ENCODE data around the gene DCTN5. TPM values are rescaled to one million over a fixed set of nuclear protein-coding genes. Genes with fewer than 3 reads are reported as not detected.

DCTN5 gene
- total and polyA plus RNA-seq, 2 of the 13 experiments (the other 11 are each of a cell fraction or from before 2014, with no cell fraction given): 105 to 207 TPM

DNA sequence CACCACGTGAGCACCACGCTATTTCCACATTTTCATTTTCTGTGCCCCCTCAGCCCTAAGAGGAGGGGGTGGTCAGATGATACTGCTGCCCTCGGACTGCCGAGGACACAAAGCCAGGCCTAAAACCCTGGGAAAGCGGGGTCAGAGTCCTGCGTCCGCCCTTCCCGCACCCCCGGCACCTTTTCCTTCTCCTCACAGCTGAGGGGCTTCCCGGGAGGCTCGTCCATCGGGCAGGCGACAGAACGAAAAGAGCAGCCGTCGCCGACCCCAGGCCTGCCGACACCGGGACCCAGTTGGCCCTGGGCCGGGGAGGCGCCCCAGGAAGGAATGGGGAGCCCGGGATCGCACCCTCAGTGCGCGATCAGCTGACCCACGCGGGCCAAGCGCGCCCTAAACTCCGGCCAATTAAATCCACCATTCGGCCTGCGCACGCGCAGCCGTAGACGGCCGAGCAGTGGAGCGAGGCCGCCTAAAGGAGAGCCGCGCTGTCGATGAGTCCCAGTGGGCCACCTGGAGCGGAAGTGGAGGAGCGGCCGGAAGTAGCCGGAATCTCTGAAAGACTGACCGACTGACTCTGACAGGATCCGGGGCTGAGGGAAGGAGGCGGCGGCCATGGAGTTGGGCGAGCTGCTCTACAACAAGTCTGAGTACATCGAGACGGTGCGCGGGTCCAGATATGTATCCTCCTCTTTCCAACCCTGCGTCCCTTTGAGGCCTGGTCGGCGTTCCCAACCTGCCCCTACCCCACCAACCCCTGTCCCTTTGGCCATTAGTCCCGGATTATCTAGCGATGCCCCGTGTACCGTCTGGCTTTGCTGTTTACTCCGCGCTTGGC lies at the start of gene DCTN5, which contains the start of gene PALB2 (continued):
- TF ChIP-seq ATF6 (CRISPR knock-in tag; conservative IDR thresholded peaks at IDR 0.05) (no peak), ZSCAN31 (CRISPR knock-in tag; IDR thresholded peaks at IDR 0.05; ENCODE audit: low read depth) (peak; percentile 91), MTF2 (CRISPR knock-in tag; IDR thresholded peaks at IDR 0.05; ENCODE audit: borderline replicate concordance) (peak; percentile 80; the same call in 1 of the 2 replicates), SNRNP70 (IDR thresholded peaks at IDR 0.05; ENCODE audit: low read depth, low read length) (no peak), ZNF775 (CRISPR knock-in tag; IDR thresholded peaks at IDR 0.05; ENCODE audit: borderline replicate concordance) (peak; percentile 33; the same call in 1 of the 2 replicates), AKNA (CRISPR knock-in tag; IDR thresholded peaks at IDR 0.05; ENCODE audit: borderline replicate concordance) (peak; percentile 95; the same call in 1 of the 2 replicates), NAIF1 (CRISPR knock-in tag; IDR thresholded peaks at IDR 0.05; ENCODE audit: borderline replicate concordance) (no peak; the same call in 1 of the 2 replicates), SSRP1 (CRISPR knock-in tag; IDR thresholded peaks at IDR 0.05) (no peak), REXO4 (CRISPR knock-in tag; IDR thresholded peaks at IDR 0.05; ENCODE audit: borderline replicate concordance) (peak; percentile 73; the same call in 1 of the 2 replicates), ZNF296 (CRISPR knock-in tag; conservative IDR thresholded peaks at IDR 0.05) (peak; percentile 68; the same call in 1 of the 2 replicates), ISX (CRISPR knock-in tag; conservative IDR thresholded peaks at IDR 0.05) (peak; percentile 99), YEATS2 (CRISPR knock-in tag; IDR thresholded peaks at IDR 0.05; ENCODE audit: borderline replicate concordance) (peak; percentile 100)
- TF ChIP-seq, protein P1, sequence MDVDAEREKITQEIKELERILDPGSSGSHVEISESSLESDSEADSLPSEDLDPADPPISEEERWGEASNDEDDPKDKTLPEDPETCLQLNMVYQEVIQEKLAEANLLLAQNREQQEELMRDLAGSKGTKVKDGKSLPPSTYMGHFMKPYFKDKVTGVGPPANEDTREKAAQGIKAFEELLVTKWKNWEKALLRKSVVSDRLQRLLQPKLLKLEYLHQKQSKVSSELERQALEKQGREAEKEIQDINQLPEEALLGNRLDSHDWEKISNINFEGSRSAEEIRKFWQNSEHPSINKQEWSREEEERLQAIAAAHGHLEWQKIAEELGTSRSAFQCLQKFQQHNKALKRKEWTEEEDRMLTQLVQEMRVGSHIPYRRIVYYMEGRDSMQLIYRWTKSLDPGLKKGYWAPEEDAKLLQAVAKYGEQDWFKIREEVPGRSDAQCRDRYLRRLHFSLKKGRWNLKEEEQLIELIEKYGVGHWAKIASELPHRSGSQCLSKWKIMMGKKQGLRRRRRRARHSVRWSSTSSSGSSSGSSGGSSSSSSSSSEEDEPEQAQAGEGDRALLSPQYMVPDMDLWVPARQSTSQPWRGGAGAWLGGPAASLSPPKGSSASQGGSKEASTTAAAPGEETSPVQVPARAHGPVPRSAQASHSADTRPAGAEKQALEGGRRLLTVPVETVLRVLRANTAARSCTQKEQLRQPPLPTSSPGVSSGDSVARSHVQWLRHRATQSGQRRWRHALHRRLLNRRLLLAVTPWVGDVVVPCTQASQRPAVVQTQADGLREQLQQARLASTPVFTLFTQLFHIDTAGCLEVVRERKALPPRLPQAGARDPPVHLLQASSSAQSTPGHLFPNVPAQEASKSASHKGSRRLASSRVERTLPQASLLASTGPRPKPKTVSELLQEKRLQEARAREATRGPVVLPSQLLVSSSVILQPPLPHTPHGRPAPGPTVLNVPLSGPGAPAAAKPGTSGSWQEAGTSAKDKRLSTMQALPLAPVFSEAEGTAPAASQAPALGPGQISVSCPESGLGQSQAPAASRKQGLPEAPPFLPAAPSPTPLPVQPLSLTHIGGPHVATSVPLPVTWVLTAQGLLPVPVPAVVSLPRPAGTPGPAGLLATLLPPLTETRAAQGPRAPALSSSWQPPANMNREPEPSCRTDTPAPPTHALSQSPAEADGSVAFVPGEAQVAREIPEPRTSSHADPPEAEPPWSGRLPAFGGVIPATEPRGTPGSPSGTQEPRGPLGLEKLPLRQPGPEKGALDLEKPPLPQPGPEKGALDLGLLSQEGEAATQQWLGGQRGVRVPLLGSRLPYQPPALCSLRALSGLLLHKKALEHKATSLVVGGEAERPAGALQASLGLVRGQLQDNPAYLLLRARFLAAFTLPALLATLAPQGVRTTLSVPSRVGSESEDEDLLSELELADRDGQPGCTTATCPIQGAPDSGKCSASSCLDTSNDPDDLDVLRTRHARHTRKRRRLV (CRISPR knock-in tag; IDR thresholded peaks at IDR 0.05): peak; percentile 96
